C4-2B (cell line): ENCODE data around the gene ARL8B.
A peak's percentile ranks its signal among the peaks of the same experiment; 100 is the strongest.

Experiments used
- H3K27ac ChIP-seq: fragments of 450-650 bp; 2 replicates; pipeline ENCODE4 v1.5.1; 2017
- ZFX ChIP-seq: fragments of 450-650 bp; IDR thresholded peaks from 2 replicates; pipeline ENCODE4 v1.6.1; 2017
- TF ChIP-seq, protein P1 (sequence below): fragments of 450-650 bp; conservative IDR thresholded peaks from 2 replicates; pipeline ENCODE4 v1.5.1; 2017; ENCODE audit warnings: mild to moderate bottlenecking

ARL8B gene

DNA sequence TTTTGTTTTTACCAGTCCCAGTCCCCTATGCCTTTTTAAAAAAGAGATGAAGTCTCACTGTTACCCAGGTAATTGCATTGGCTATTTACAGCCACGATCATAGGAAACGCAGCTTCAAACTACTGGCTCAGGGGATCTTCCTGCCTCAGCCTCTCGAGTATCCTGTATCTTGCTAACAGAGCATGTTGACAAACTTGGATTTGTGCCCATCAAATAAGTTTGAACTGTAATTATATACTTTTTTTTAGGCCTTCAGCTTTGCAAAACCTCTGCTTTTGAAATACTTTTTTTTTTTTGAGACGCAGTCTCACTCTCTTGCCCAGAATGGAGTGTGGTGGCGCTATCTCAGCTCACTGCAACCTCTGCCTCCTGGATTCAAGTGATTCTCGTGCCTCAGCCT is 62.4 kb downstream of the ARL8B start:
- TF ChIP-seq, protein P1, sequence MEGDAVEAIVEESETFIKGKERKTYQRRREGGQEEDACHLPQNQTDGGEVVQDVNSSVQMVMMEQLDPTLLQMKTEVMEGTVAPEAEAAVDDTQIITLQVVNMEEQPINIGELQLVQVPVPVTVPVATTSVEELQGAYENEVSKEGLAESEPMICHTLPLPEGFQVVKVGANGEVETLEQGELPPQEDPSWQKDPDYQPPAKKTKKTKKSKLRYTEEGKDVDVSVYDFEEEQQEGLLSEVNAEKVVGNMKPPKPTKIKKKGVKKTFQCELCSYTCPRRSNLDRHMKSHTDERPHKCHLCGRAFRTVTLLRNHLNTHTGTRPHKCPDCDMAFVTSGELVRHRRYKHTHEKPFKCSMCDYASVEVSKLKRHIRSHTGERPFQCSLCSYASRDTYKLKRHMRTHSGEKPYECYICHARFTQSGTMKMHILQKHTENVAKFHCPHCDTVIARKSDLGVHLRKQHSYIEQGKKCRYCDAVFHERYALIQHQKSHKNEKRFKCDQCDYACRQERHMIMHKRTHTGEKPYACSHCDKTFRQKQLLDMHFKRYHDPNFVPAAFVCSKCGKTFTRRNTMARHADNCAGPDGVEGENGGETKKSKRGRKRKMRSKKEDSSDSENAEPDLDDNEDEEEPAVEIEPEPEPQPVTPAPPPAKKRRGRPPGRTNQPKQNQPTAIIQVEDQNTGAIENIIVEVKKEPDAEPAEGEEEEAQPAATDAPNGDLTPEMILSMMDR: no peak
- TF ChIP-seq ZFX: no peak
- no peak overlapping the region for H3K27ac ChIP-seq

DNA sequence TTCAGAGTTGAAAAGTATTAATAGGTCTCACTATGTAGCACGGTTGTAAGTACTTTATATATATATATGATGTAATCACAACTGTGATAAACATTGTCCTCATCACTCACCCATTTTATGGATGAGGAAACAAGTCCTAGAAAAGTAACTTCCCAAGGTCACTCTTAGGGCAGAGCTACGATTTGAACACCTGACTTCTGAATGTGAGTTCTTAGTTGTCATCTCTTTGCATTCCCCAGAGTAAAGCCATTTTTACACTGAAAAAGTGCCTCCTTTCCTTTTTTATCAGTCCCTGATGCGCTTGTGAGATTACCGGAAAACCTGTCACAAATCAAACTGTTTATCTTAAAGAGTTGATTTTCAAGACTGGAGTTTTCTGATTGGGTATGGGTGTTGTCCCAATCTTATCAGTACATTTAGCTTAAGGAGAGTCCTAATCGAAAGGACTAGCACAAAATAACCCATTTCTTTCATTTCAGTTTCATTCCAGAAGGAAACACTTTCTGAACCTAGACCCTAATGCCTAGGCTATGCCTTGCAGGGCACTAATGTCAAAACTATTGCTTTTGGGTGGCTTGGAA is 63.1 kb downstream of the ARL8B start:
- TF ChIP-seq ZFX: no peak
- TF ChIP-seq, protein P1: no peak
- H3K27ac ChIP-seq: no peak overlapping the region

DNA sequence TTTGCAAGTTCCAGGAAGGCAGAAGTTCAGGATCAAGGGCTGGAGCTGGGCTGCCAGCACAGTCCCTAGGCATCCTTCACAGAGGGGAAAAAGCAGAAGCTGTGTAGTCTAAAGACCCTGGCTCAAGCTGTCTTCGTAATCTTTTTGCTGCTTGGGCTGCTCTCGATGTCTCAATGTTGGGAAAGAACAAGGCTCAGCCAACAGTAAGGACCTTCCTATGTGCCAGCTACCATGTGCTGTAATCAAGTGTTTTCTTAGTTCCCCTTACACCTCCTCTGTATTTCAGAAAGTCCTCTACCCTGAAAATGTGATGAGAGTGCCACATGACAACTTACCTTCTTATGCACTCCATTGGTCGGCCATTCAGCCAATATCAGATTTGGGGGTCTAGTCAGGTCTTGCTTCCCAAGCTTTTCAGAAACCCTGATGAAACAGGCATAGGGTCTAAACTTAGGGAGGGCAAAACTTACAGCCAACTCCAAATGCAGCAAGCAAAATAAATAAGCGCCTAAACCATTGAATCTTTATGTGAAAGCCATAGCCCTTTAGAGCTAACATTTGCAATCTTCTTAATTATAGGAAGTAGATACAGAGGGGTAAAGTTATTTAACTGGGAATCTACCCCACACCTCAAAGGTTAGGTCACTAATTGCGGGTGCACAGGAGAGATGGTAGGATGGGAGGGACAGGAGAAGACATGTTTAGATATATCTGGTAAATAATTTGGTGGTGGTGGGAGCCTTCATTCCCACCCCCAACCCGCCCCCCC is 64.2 kb downstream of the ARL8B start:
- H3K27ac ChIP-seq: peak overlapping the region; percentile 97; the same call in 1 of the 2 replicates
- no peak for TF ChIP-seq ZFX
- TF ChIP-seq, protein P1: no peak

DNA sequence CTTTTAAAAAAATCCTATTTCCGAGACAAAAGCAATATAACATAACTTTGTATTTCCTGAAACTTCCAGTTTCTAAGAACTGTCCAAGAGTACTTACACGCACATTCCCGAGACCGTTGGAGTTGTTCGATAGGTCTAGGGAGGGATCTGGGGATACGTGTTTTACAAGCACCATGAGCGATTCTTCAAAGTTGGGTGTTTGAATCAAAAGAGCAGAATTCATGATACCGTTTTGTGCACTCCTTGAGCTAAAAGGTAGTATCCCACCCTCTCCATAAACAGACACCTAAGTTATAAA is 64.7 kb downstream of the ARL8B start:
- TF ChIP-seq, protein P1: no peak
- no peak for TF ChIP-seq ZFX
- peak overlapping the region; percentile 97 for H3K27ac ChIP-seq

DNA sequence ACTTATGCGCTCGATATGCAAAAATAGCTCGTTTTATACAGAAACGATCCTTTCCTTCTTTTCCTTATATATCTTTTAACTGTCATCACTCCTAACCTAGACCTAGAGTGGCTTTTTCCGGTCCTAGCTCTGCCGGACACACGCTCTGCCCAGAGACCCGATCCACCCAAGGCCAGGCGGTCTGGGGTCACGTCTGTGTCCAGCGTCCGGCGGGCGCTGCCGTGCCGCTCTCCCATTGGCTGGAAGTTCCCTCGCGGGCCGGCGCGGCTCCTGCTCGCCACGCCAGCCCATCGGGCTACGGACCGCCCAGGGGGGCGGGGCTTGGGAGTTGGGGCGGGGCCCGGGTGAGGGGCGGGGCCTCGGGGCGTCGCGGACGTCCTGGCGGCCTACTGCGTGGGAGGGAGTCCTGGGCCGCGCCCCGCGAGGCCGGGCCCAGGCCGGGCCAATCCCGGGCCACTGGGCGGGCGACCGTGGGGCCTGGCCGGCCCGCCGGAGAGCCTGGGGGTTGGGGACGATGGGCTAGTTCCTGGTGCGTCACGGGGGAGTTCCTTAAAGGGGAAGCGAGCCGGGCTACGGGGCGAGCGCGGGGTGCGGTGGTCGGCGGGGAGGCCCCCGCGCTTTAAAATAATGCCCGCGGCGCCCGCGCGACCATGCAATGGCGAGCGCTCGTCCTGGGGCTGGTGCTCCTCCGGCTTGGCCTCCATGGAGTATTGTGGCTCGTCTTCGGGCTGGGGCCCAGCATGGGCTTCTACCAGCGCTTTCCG is 65.2 kb downstream of the ARL8B start, which contains the start of gene EDEM1:
Gene EDEM1 (plus strand): TSS at position 552 of the 764 bp plus-strand sequence. CDS start 99 bp downstream, at position 651.
- peak within 1 kb of the TSS; percentile 97 for H3K27ac ChIP-seq

DNA sequence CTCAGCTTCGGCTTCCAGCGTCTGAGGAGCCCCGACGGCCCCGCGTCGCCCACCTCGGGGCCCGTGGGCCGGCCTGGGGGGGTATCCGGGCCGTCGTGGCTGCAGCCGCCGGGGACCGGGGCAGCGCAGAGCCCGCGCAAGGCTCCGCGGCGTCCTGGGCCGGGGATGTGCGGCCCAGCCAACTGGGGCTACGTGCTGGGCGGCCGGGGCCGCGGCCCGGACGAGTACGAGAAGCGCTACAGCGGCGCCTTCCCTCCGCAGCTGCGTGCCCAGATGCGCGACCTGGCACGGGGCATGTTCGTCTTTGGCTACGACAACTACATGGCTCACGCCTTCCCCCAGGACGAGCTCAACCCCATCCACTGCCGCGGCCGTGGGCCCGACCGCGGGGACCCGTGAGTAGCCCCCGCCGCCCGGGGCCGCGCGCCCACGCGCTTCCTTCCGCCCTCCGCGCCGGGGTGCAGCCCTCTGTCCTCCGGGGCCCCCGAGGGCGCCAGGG is 65.9 kb downstream of the ARL8B start:
- TF ChIP-seq, protein P1: no peak
- TF ChIP-seq ZFX: peak; percentile 95
- peak overlapping the region; percentile 97 for H3K27ac ChIP-seq

More for the DNA sequence above, 65.2 kb downstream of the ARL8B start, which contains the start of gene EDEM1:
- TF ChIP-seq, protein P1: no peak
- no peak for TF ChIP-seq ZFX
